ENCODE data around the gene DND1.
"Not testable (repeated sequence)": the region's sequence is repeated elsewhere in the genome, so short reads cannot be mapped to it uniquely, and the experiment has no call there.

DND1 gene

GRCh38 chr5:140673187-140673976, at the start of gene DND1:
Gene DND1, minus strand, starts transcription at chr5:140673576. Its CDS starts 34 bp downstream, at chr5:140673542.
- no peak for DNase-seq (ENCODE audit: low read depth in 2 of 2)

GRCh38 chr5:140721395-140721794, 48.0 kb upstream of the DND1 start:
- DNase-seq (ENCODE audit: low read depth in 2 of 2), result not testable (repeated sequence)

GRCh38 chr5:140720738-140721137, 47.4 kb upstream of the DND1 start:
- DNase-seq (ENCODE audit: low read depth in 2 of 2), result not testable (repeated sequence)

GRCh38 chr5:140718266-140718592, 44.9 kb upstream of the DND1 start:
- DNase-seq (ENCODE audit: low read depth in 2 of 2), result no peak

- not testable (repeated sequence) for DNase-seq (ENCODE audit: low read depth in 2 of 2)
These were observed 42.9 kb upstream of the DND1 start for GRCh38 chr5:140716238-140716637.

- DNase-seq (ENCODE audit: low read depth in 2 of 2), result no peak
These were observed 40.3 kb upstream of the DND1 start for GRCh38 chr5:140713562-140714094.

GRCh38 chr5:140711794-140712193, 38.4 kb upstream of the DND1 start:
- DNase-seq (ENCODE audit: low read depth in 2 of 2), result no peak

- peak; percentile 78 to 80 for DNase-seq (ENCODE audit: low read depth in 2 of 2)
These were observed 37.6 kb upstream of the DND1 start for GRCh38 chr5:140710899-140711552.

- DNase-seq (ENCODE audit: low read depth in 2 of 2), result not testable (repeated sequence)
These were observed 35.4 kb upstream of the DND1 start for GRCh38 chr5:140708787-140709186.

- DNase-seq (ENCODE audit: low read depth in 2 of 2), result no peak
These were observed 34.4 kb upstream of the DND1 start for GRCh38 chr5:140707812-140708211.

- DNase-seq (ENCODE audit: low read depth in 2 of 2), result peak; percentile 80 to 85
These were observed 27.1 kb upstream of the DND1 start, which contains the start of gene ZMAT2 for GRCh38 chr5:140700177-140701144. Gene ZMAT2, plus strand, starts transcription at chr5:140700447. Its CDS starts 14 bp downstream, at chr5:140700461.

GRCh38 chr5:140696891-140697492, 23.6 kb upstream of the DND1 start:
- DNase-seq (ENCODE audit: low read depth in 2 of 2), result no peak

- no peak for DNase-seq (ENCODE audit: low read depth in 2 of 2)
These were observed 20.9 kb upstream of the DND1 start for GRCh38 chr5:140694276-140694675.

GRCh38 chr5:140690941-140691924, 17.9 kb upstream of the DND1 start, which contains the start of the genes HARS1 and HARS2:
Gene HARS1, minus strand, starts transcription at chr5:140691370. Its CDS starts 66 bp downstream, at chr5:140691304.
Gene HARS2, plus strand, starts transcription at chr5:140691455. Its CDS starts 194 bp downstream, at chr5:140691649.
- peak; percentile 76 to 87 for DNase-seq (ENCODE audit: low read depth in 2 of 2)

- no peak for DNase-seq (ENCODE audit: low read depth in 2 of 2)
These were observed 17.1 kb upstream of the DND1 start for GRCh38 chr5:140690376-140690932.

- no peak for DNase-seq (ENCODE audit: low read depth in 2 of 2)
These were observed 5.6 kb upstream of the DND1 start for GRCh38 chr5:140678993-140679392.

- no peak for DNase-seq (ENCODE audit: low read depth in 2 of 2)
These were observed 4.6 kb upstream of the DND1 start for GRCh38 chr5:140677947-140678346.

- DNase-seq (ENCODE audit: low read depth in 2 of 2), result no peak
These were observed 1.3 kb upstream of the DND1 start for GRCh38 chr5:140674629-140675028.

GRCh38 chr5:140674211-140674610, 835 bp upstream of the DND1 start:
- no peak for DNase-seq (ENCODE audit: low read depth in 2 of 2)

Data from stimulated activated CD4-positive, alpha-beta T cell treated with anti-CD3 and anti-CD28 coated beads, Interleukin-4, amount 100 ng/mL, for 48 hours (primary cell).